Measurements from ENCODE around the gene GGT5.

GGT5 gene

DNA sequence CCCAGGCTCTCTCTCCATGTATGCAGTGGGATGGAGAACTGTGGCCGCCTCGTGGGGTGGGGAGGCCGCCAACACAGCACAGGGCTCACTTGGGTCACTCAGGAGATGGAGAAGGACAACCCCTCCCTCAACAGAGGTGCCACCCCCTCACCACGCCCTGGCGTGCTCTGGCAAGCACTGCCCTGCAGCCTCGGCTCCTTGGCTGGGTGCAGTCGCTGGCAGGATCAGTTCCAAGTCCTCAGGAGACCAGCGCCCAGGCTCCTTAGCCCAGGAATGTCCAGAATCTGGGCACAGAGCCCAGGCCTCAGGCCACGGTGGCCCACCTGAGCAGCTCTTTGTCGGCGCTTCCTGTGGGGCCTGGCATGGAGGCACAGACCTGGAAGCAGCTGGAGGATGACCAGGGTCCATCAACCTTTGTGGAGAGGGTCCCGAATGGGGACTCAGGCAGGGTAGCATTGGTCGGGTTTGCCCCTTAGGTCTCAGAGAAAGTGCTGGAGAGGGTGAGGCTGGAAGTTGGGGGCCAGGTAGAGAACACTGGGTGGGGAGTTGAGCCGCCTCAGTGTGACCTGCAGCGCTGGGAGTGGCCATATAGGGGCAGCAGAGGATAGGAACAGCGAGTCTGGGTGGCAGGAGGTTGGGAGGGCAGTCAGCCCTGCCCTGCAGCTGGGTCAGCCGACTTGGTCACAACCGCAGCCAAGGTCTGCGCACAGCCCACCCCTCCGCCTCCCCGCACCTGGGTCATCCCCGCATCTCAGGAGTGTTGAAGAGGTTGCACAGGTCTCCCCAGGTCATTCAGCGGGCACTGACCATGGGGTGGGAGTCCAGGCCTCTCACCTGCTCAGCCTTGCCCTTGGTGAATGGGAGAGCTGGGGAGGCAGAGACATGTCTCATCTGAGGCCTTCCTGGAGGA lies 55.4 kb downstream of the GGT5 start:
- TF ChIP-seq FOXP2 (optimal IDR thresholded peaks at IDR 0.05; ENCODE audit: control extremely low read depth, extremely low read length, insufficient read depth) (no peak), EZH2 (IDR thresholded peaks at IDR 0.05) (no peak), POLR2AphosphoS5 (IDR thresholded peaks at IDR 0.05; ENCODE audit: borderline replicate concordance, low read depth, low read length) (no peak)
- no peak overlapping the region for H3K27ac ChIP-seq
- no peaks in the 10 kb centered on the region for H3K9me3 ChIP-seq (ENCODE audit: low read depth, low read length)
- no peak overlapping the region for H3K4me3 ChIP-seq
- no peak overlapping the region for H3K9ac ChIP-seq (ENCODE audit: insufficient read length)
- no peaks in the 10 kb centered on the region for H3K36me3 ChIP-seq (ENCODE audit: insufficient read depth, low read length)
- DNase-seq (ENCODE audit: low read depth, low spot score): no peak

DNA sequence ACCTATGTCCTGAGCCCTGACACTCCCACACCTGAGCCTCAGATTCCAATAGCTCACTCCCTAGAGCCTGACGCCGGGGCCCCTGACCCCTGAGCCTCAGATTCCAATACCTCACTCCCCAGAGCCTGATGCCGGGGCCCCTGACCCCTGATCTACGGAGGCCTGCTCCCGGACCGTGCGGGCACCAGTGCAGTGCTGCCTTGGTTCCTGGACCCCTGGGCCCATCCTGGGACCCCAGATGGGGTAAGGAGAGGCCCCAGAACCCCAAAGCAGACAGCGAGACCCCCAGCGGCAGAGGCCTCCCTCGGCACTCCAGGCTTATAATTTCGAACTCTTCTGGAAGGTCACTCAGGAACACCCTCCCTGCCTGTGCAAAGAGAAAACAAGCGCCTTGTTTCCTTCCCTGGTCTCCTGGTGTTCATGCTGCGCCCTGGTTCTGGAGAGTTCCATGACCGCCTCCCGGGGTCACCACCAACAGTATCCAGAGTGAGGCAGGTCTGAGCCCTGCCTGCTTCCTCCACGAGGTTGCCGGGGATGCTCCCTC lies 56.1 kb downstream of the GGT5 start:
- Histone ChIP-seq H3K9ac (ENCODE audit: insufficient read length) (no peak overlapping the region), H3K36me3 (ENCODE audit: insufficient read depth, low read length) (no peaks in the 10 kb centered on the region), H3K27ac (no peak overlapping the region), H3K9me3 (ENCODE audit: low read depth, low read length) (no peaks in the 10 kb centered on the region), H3K4me3 (no peak overlapping the region)
- DNase-seq (ENCODE audit: low read depth, low spot score): no peak
- TF ChIP-seq EZH2 (IDR thresholded peaks at IDR 0.05): no peak
- no peak for TF ChIP-seq FOXP2 (optimal IDR thresholded peaks at IDR 0.05; ENCODE audit: control extremely low read depth, extremely low read length, insufficient read depth)
- TF ChIP-seq POLR2AphosphoS5 (IDR thresholded peaks at IDR 0.05; ENCODE audit: borderline replicate concordance, low read depth, low read length): no peak

DNA sequence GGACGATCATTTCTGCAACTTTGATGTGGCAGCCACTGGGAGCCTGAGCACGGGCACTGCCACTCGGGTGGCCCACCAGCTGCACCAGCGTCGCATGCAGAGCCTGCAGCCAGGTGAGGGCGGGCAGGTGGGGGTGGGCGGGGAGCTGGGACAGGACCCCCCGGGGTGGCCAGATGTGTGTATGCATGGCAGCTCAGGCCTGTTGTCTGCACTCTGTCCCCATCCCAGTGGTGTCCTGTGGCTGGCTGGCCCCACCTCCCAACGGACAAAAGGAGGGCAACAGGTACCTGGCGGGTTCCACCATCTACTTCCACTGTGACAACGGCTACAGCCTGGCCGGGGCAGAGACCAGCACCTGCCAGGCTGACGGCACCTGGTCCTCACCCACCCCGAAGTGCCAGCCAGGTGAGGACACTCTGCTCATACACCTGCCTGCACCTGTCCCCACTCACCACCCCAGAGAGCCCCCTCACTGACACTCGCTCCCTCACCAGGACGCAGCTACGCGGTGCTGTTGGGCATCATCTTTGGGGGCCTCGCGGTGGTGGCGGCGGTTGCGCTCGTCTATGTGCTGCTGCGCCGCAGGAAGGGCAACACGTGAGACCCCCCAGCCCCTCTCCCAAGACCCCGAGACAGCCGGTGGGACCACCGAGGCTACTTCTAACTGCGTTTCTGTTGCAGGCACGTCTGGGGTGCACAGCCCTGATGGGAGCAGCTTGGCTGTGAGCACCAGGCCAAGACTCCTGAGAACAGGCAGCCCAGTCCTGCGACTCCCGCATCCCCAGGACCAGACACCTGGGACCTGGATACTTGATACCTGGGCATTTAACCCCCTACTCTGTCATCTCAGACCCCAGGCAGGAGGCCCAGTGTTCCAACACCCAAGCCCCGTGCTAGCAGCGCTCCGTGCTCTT lies 56.9 kb downstream of the GGT5 start:
- TF ChIP-seq EZH2 (IDR thresholded peaks at IDR 0.05) (no peak), FOXP2 (optimal IDR thresholded peaks at IDR 0.05; ENCODE audit: control extremely low read depth, extremely low read length, insufficient read depth) (no peak), POLR2AphosphoS5 (IDR thresholded peaks at IDR 0.05; ENCODE audit: borderline replicate concordance, low read depth, low read length) (no peak)
- Histone ChIP-seq H3K27ac (no peak overlapping the region), H3K36me3 (ENCODE audit: insufficient read depth, low read length) (no peaks in the 10 kb centered on the region), H3K9me3 (ENCODE audit: low read depth, low read length) (no peaks in the 10 kb centered on the region), H3K4me3 (no peak overlapping the region), H3K9ac (ENCODE audit: insufficient read length) (no peak overlapping the region)
- DNase-seq (ENCODE audit: low read depth, low spot score): no peak

DNA sequence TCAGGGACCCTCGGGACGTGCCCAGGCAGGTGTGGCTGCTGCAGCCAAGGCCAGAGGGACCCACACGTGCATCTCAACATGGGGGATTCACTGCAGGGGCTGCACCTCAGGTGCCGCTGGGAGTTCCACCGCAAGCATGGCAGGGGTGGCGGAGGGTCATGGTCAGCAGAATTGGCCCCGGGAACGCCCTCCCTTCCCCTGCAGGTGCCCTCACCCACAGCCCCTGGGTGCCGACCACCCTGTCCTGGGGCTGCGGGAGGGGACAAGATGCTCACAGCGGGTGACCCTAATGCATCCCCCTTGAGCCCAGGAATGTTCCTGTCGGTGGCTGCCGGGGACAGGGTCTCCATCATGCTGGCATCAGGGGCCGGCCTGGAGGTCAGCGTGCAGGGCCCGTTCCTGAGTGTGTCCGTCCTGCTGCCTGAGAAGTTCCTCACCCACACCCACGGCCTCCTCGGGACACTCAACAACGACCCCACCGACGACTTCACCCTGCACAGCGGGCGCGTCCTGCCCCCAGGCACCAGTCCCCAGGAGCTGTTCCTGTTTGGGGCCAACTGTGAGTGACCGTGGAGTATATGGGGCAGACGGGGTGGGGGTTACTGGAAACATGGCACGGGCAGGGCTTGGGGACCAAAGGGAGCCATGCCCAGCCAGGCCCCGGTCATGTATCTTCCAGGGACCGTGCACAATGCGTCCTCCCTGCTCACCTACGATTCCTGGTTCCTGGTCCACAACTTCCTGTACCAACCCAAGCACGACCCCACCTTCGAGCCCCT lies 57.8 kb downstream of the GGT5 start:
- no peak for DNase-seq (ENCODE audit: low read depth, low spot score)
- TF ChIP-seq POLR2AphosphoS5 (IDR thresholded peaks at IDR 0.05; ENCODE audit: borderline replicate concordance, low read depth, low read length): no peak
- TF ChIP-seq FOXP2 (optimal IDR thresholded peaks at IDR 0.05; ENCODE audit: control extremely low read depth, extremely low read length, insufficient read depth): no peak
- TF ChIP-seq EZH2 (IDR thresholded peaks at IDR 0.05): no peak
- Histone ChIP-seq H3K9me3 (ENCODE audit: low read depth, low read length) (no peaks in the 10 kb centered on the region), H3K9ac (ENCODE audit: insufficient read length) (no peak overlapping the region), H3K36me3 (ENCODE audit: insufficient read depth, low read length) (no peaks in the 10 kb centered on the region), H3K4me3 (no peak overlapping the region), H3K27ac (no peak overlapping the region)

DNA sequence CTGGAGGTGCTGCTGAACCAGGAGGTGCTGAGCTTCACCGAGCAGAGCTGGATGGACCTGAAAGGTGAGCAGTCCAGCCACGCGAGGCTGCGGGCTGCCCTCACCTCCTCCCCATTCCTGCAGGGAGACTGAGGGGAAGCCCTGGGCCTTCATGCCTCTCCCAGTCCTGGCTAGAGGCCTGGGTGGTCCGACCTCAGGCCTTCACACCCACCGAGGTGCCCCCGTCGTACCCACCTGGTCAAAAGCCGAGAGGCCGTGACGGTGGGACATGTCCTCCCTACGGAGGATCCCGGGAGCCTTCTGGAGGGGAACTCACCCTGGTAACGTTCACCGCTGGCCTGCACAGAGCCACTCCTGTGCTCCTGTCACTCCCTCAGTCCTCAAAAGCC lies 58.5 kb downstream of the GGT5 start:
- TF ChIP-seq EZH2 (IDR thresholded peaks at IDR 0.05): no peak
- TF ChIP-seq FOXP2 (optimal IDR thresholded peaks at IDR 0.05; ENCODE audit: control extremely low read depth, extremely low read length, insufficient read depth): no peak
- no peak for TF ChIP-seq POLR2AphosphoS5 (IDR thresholded peaks at IDR 0.05; ENCODE audit: borderline replicate concordance, low read depth, low read length)
- Histone ChIP-seq H3K9me3 (ENCODE audit: low read depth, low read length) (no peaks in the 10 kb centered on the region), H3K4me3 (no peak overlapping the region), H3K9ac (ENCODE audit: insufficient read length) (no peak overlapping the region), H3K27ac (no peak overlapping the region), H3K36me3 (ENCODE audit: insufficient read depth, low read length) (no peaks in the 10 kb centered on the region)
- no peak for DNase-seq (ENCODE audit: low read depth, low spot score)

GRCh38 chr22:24185501-24186351 lies 59.2 kb downstream of the GGT5 start:
- no peak for DNase-seq (ENCODE audit: low read depth, low spot score)
- TF ChIP-seq POLR2AphosphoS5 (IDR thresholded peaks at IDR 0.05; ENCODE audit: borderline replicate concordance, low read depth, low read length) (no peak), FOXP2 (optimal IDR thresholded peaks at IDR 0.05; ENCODE audit: control extremely low read depth, extremely low read length, insufficient read depth) (no peak), EZH2 (IDR thresholded peaks at IDR 0.05) (no peak)
- Histone ChIP-seq H3K27ac (no peak overlapping the region), H3K36me3 (ENCODE audit: insufficient read depth, low read length) (no peaks in the 10 kb centered on the region), H3K9me3 (ENCODE audit: low read depth, low read length) (no peaks in the 10 kb centered on the region), H3K9ac (ENCODE audit: insufficient read length) (no peak overlapping the region), H3K4me3 (no peak overlapping the region)

GRCh38 chr22:24185001-24185500 lies 59.8 kb downstream of the GGT5 start:
- no peaks in the 10 kb centered on the region for H3K9me3 ChIP-seq (ENCODE audit: low read depth, low read length)
- DNase-seq (ENCODE audit: low read depth, low spot score): no peak
- H3K4me3 ChIP-seq: no peak overlapping the region
- H3K9ac ChIP-seq (ENCODE audit: insufficient read length): no peak overlapping the region
- H3K27ac ChIP-seq: no peak overlapping the region
- no peaks in the 10 kb centered on the region for H3K36me3 ChIP-seq (ENCODE audit: insufficient read depth, low read length)
- TF ChIP-seq POLR2AphosphoS5 (IDR thresholded peaks at IDR 0.05; ENCODE audit: borderline replicate concordance, low read depth, low read length): no peak
- no peak for TF ChIP-seq EZH2 (IDR thresholded peaks at IDR 0.05)
- no peak for TF ChIP-seq FOXP2 (optimal IDR thresholded peaks at IDR 0.05; ENCODE audit: control extremely low read depth, extremely low read length, insufficient read depth)
